Prostate gland (tissue), 2 donors: ENCODE measurements around the gene TBC1D5.

Source experiments
- POLR2A ChIP-seq: fragments of 450-650 bp; IDR thresholded peaks from one replicate; pipeline ENCODE4 v1.6.1; 2016; ENCODE audit warnings: antibody characterized with exemption, mild to moderate bottlenecking
- POLR2AphosphoS5 ChIP-seq: sonication (generic); formaldehyde crosslinking; IDR thresholded peaks from one replicate; pipeline ENCODE4 v1.6.1; 2017; ENCODE audit warnings: antibody characterized with exemption
- TF ChIP-seq, protein P1 (sequence below), 4 experiments: fragments of 200-600 bp in 2 of 4; fragments of 450-650 bp in 2 of 4; sonication (generic) in 2 of 4; IDR thresholded peaks; 1 replicate in 3 of 4; 2 replicates in 1 of 4; pipeline ENCODE4 v1.5.1; 2016 to 2019; ENCODE audit warnings: antibody characterized with exemption in 4 of 4, mild to moderate bottlenecking in 2 of 4, moderate library complexity in 2 of 4

DNA sequence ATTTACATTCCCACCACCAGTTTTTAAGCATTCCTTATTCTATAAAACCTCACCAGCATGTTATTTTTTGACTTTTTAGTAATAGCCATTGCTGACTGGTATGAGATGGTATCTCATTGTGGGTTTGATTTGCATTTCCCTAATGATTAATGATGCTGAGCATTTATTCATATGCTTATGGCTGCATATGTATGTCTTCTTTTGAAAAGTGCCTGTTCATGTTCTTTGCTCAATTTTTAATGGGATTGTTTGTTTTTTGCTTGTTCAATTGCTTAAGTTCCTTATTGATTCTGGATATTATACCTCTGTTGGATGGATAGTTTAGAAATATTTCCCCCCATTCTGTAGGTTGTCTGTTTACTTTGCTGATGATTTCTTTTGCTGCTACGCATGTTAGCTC, 16.1 kb downstream of the TBC1D5 start:
- TF ChIP-seq, protein P1, sequence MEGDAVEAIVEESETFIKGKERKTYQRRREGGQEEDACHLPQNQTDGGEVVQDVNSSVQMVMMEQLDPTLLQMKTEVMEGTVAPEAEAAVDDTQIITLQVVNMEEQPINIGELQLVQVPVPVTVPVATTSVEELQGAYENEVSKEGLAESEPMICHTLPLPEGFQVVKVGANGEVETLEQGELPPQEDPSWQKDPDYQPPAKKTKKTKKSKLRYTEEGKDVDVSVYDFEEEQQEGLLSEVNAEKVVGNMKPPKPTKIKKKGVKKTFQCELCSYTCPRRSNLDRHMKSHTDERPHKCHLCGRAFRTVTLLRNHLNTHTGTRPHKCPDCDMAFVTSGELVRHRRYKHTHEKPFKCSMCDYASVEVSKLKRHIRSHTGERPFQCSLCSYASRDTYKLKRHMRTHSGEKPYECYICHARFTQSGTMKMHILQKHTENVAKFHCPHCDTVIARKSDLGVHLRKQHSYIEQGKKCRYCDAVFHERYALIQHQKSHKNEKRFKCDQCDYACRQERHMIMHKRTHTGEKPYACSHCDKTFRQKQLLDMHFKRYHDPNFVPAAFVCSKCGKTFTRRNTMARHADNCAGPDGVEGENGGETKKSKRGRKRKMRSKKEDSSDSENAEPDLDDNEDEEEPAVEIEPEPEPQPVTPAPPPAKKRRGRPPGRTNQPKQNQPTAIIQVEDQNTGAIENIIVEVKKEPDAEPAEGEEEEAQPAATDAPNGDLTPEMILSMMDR (IDR thresholded peaks at IDR 0.05) = no peak
- TF ChIP-seq POLR2A (no peak), POLR2AphosphoS5 (no peak)
